GM18511 (cell line): ENCODE measurements around the gene KLHDC7B.

ENCODE experiments used
- ATAC-seq: cut with Tn5 transposase; IDR thresholded peaks from one replicate; pipeline ENCODE4 v1.9.1; 2021; ENCODE audit warnings: mild to moderate bottlenecking, moderate library complexity; ENCODE audit not compliant: unreplicated experiment

KLHDC7B gene

GRCh38 chr22:50547263-50547985 is 1.7 kb downstream of the KLHDC7B start:
- ATAC-seq = no peak

DNA sequence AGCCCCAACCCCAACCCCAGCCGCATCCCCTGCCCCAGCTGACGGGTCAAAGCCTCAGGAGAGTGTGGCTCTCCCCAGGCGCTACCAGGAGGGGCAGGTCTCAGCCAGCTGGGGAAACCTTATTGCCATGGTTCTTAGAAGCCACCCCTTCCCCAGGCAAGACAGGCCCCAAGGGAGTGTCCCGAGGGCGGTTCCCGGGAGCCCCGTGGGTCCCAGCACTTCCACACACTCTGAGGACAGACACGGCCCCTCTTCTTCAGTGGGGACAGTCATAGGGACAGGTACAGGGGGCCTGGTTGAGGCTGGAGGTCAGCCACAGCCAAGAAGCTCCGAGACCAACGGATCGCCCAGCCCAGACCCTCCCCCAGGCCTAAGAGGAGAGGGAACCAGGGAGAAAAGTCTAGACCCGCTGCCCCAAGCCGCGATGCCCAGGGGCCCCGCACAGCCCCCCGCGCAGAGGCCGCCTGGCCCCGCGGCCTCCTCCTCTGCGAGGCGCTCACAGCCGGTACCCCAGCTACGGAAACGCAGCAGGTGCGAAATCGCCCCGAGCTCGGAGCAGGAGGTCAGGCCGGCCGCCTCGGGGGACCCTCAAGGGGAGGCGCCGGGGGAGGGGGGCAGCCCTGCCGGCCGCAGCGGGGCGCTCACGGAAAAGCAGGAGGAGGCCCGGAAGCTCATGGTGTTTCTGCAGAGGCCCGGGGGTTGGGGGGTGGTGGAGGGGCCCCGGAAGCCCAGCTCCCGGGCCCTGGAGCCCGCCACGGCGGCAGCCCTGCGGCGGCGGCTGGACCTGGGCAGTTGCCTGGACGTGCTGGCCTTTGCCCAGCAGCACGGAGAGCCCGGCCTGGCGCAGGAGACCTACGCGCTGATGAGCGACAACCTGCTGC is 2.6 kb downstream of the KLHDC7B start:
- ATAC-seq = no peak

GRCh38 chr22:50548921-50549790 is 3.5 kb downstream of the KLHDC7B start:
- ATAC-seq = no peak

- ATAC-seq = no peak
These were observed 4.7 kb downstream of the KLHDC7B start for GRCh38 chr22:50550395-50550794.

- ATAC-seq = no peak
These were observed 5.6 kb downstream of the KLHDC7B start for GRCh38 chr22:50551160-50551752.

DNA sequence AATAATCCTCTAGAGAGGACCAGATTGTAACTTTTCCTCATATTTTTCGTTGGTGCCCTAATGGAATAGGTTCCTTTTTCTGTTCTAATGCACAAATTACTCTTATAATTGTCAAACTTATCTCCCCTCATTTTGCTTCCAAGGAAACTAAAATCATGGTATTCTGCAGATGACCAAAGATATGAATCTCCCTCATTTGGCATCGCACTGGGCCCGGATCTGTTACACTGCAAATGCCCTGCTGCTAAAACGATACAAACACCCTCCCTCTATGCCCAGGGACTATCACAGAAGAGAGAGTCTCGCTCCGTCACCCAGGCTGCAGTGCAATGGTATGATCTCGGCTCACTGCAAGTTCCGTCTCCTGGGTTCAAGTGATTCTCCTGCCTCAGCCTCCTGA is 7.6 kb downstream of the KLHDC7B start:
- ATAC-seq = no peak

DNA sequence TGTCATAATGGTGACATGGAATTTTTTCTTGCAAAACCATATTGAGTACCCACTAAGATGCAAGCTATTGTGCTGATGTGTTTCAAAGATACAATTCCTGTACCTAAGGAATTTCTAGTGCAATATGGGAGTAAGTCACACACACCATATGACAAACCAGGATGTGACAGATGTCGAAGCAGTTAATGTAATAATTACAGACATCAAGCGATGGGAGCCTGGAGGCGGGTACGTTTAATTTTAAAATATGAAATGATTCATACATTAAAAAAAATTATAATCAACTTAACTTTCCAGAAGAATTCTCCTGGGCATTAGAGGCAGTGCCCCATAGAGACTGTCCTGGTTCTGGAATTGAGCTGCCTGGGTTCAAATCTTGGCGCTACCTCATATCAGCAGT is 11.0 kb downstream of the KLHDC7B start:
- ATAC-seq = no peak

- no peak for ATAC-seq
These were observed 14.3 kb downstream of the KLHDC7B start for GRCh38 chr22:50560034-50560433.

DNA sequence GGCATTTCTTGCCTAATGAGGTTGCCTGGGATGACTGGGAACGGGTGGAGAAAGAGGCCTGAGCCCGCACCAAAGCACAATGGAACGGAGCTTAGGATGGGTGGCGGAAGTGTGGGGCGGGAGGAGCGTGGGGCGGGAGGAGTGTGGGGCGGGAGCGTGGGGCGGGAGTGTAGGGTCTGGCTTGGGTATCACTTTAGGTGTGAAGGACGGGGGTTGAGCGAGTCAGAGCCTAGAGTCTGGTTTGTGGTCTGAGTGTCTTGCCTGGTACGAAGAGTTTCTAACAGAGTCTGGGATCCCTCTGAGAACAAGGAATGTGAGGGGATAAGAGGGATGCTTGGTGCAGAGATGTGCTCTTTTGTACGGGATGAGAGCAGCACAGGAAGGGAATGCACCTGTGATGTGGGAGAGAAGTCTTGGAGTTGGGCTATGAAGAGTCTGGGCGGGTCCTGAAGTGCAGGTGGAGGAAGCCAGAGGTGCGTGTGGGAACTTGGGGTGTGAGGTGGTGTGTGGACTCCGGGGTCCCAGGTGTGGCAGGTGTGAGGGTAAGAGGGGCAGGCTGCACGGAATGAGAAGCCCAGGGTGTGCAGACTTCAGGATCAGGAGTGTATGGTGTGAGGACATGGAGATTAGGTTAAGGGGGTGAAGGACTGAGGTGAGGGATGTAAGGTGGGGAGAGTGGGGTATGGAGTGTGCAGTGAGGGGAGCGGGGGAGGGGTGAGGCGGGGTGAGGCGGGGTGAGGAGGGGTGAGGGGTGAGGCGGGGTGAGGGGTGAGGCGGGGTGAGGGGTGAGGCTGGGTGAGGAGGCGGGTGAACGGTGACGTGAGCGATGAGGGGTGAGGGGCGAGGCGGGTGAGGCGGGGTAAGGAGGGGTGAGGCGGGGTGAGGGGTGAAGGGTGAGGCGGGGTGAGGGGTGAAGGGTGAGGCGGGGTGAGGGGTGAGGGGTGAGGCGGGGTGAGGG is 16.0 kb downstream of the KLHDC7B start:
- ATAC-seq = no peak

GRCh38 chr22:50562523-50563412 is 17.1 kb downstream of the KLHDC7B start, which contains the start of gene SYCE3:
Gene SYCE3 (minus strand): TSS chr22:50562919. CDS start chr22:50556405, 6,514 bp downstream.
- ATAC-seq = peak; percentile 97

GRCh38 chr22:50563413-50564160 is 17.9 kb downstream of the KLHDC7B start:
- no peak for ATAC-seq

DNA sequence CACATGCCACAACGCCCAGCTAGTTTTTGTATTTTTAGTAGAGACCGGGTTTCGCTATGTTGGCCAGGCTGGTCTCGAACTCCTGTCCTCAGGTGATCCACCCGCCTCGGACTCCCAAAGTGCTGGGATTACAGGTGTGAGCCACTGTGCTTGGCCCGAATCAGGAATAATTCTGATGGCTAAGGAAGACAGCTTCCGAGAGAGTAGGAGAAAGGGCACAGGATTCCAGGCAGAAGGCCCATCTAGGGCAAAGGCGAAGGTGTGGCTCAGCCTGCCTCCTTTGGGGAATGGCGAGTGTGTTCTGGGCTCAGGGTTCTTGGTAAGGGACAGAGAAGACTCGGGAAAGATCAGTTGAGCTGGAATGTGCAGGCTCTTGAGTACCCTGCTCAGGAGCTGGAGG is 18.6 kb downstream of the KLHDC7B start:
- ATAC-seq = no peak

DNA sequence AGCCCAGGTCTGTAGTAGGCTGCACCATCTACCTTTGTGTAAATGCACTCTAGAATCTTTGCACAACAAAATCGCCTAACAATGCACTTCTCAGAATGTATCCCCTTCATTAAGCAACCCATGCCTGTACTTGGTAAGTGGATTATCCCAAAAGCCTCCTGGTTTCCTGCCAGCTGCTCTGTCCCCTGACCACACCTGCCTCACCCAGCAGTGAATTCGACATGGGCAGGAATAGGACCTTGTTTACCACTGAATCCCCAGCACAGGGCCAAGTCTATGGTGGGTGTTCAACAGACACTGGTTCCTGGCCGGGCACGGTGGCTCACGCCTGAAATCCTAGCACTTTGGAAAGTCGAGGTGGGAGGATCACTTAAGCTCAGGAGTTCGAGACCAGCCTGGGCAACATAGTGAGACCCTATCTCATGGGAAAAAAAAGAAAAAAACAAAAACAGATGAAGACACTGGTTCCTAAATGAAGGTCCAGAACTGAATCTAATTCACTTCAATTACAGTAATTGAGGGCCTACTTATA is 22.1 kb downstream of the KLHDC7B start:
- no peak for ATAC-seq

GRCh38 chr22:50568626-50569025 is 22.9 kb downstream of the KLHDC7B start:
- no peak for ATAC-seq

DNA sequence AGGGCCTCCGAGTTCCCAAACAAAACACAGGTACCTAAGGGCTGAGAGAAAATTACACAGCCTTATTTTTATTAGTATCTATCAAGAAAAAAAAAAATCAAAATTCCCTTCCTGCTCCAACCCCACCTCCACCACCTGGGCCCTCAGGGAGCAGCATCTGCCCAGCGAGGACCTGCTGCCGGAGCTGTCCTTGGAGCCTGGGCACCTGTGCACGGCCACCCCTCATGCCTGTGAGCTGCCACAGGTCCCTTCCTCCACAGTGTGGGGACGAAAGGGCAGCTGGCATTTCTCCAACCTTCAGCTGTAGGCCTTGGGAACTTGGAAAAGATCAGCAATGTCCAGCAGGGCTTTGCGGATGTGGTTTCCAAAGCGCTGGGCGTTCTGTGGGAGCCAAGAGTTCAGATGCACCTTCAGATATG is 23.4 kb downstream of the KLHDC7B start:
- no peak for ATAC-seq

DNA sequence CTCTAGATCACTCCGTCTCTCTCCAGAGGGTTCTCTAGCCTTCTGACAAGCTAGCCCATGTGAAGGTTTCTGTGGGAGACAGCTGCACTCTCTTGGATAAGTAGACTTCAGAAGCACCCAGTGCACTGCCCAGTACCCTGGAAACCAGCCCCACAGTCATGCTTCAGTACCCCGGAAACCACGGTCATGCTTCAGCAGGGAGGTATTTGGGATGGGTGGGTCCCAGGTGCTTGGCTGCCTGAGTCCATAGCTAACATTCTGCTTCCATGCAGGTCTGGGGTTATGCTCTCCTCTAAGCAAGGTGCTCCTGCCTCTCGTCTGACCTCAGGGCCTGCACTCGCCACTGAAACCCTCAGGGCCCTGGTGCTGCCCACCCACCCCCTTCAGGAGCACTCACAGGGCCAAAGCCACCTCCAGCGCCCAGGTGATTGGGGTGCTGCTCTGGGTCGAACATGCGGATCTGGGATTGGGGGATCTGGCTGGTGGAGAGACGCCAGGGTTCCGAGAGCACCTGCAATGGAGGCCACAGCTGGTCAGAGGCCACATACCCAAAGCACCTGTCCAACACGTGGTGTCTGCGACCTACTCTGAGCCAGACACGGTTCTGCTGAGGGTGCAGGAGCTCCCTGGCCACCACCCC is 24.3 kb downstream of the KLHDC7B start:
- ATAC-seq = no peak

DNA sequence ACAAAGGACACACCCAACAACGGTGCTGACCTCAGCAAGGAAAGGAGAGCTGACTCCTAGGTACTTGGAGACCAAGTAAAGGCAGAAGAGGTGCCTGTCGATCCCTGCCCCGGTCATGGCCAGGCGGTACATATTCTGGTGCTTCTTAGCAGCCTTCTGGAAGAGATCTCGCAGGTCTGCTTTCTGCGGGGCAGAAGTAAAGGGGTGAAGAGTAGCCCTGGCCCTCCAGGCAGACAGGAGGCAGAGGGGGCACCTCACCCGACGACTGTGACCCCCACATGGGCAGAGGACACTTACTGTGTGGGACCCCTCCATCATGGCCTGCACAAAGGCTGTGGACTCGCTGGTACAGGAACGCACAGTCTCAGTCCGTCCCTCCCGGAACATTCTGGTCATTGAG is 25.2 kb downstream of the KLHDC7B start:
- no peak for ATAC-seq
